ENCODE results near the gene ABCG4.
A peak's percentile ranks its signal among the peaks of the same experiment; 100 is the strongest.
"Not testable (repeated sequence)": the region's sequence is repeated elsewhere in the genome, so short reads cannot be mapped to it uniquely, and the experiment has no call there.

ABCG4 gene

DNA sequence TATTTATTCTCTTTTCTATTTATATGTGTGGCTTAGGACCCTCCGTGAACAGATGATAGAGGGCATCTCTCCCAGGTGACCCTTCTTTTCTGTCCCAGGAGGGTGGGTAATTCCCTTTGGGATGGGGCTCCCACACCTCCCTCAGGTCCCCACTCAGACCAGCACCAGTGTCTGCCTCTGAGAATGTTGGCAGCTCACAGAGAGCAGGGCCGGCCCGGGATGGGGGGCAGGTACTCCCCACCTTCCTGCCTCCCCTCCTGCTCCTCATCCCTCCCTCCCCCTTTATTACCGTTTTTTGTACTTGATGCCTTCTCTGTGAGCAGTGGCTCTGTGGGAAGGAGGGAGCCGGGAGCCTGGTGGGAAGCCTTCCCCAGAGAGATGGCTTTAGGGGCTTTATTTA, 32.3 kb upstream of the ABCG4 start:
- DNase-seq, result no peak

DNA sequence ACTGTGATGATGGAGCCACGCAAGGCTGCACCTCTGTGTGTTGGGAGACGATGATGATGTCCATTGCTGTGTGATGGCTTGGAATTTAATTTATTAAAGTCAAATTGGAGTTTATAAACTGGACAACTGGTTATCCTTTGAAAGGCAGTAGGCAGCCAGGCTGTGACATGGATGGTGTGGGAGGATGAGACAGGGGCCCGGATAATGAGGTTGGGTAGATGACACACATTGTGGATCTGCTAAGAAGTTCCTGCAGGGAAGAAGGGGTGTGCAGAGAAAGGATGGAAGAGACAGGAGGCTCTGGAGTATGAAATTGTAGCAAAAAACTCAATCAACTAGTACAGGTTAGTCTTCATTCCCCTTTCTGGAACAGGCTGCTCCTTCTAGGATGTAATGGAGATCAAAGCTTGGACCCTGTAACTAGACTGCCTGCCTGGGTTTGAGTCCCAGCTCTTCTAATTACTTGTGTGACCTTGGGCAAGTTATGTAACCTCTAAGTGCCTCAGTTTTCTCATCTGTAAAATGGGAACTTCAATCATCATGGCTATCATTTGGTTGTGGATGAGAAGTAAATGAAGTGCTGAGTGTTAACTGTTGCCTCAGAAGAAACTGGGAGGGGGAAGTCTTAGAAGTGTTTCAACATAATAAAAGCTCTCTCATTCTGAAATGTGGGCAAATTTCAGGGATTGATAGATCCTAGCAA, 31.7 kb upstream of the ABCG4 start:
- DNase-seq, result no peak

DNA sequence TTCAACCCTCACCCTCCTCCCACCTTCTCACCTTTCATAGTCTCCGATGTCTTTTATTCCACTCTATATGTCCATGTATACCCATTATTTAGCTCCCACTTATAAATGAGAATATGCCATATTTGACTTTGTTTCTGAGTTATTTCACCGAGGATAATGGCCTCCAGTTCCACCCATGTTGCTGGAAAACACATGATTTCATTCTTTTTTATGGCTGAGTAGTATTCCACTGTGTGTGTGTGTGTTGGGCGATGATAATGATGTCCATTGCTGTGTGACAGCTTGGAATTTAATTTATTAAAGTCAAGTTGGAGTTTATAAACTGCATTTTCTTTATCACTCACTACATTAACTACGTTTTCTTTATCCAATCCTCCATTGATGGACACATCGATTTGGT, 30.6 kb upstream of the ABCG4 start:
- no peak for DNase-seq

DNA sequence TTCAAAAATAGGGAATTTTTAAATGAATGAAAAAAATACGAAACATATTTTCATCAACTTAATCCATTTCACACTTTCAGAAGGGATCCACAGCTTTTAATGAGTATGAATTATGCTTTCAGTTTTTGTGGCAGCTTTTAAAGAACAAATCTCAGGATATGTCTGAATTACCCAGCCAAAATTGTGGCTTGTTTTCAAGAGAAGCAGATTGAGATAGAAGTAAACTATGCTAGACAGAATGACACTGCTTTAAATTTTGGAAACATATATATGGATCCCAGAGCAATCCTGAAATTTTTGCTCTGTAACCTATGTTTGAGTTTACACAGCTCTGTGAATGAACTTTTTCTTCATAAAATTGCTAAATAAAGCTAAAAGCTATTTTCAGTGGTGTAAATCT, 29.9 kb upstream of the ABCG4 start:
- DNase-seq, result no peak

DNA sequence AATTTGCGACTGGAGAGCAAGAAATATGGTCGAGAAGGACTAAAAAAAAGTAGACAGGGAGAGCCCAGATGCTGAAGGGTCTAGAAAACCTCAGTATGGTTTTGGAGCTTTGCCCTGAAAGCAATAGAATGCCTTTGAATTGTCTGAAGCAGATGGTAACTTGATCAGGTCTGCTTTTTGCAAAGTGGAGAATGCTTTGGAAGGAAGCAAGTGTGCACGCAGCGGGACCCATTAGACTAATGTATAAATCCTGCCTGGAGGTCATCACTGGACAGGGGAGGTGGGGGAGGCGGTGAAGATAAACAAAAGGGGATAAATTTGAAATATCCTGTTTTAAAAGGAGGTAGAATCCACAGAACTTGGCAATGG, 28.2 kb upstream of the ABCG4 start:
- DNase-seq, result no peak

DNA sequence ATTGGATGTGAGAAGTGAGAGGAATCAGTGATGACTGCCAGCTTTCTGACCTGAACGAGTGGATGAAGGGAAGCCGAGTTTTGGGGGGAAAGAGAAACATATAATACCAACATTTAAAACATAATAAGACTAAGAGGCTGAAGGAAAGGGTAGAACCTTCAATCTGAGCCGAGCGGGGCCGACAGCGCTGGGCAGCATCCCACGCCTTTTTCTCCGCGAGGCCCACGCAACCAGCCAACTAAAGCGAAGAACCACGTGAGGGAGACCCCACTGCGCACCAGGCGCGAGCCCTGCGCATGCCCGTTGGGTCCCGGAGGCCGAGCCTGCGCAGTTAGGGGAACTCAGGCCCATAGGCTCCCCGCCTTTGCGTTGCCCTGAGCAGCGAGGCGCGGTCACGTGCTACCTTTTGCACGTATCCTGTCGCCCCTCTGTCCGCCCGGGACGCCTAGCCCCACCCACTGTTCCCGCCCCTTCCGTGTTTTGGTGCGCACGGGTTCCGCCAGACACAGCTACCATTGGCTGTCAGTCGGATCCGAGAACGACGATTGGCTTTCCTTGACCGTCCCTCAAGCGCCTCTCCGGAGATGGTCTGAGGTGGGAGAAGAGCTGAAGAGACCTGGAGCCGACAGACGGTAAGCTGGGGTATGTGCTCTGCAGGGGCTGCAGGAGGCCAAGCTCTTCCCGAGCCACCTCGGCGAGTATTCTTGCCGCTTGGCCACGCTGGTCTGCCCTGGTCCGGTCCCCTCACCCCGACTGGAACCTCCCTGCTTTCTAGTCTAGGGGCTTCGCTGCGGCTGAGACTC, 27.6 kb upstream of the ABCG4 start, which contains the start of gene HINFP:
Gene HINFP, plus strand, starts transcription at position 573 of the 803 bp plus-strand sequence. CDS start 5,365 bp downstream, outside the sequence.
- DNase-seq, result peak; percentile 64

DNA sequence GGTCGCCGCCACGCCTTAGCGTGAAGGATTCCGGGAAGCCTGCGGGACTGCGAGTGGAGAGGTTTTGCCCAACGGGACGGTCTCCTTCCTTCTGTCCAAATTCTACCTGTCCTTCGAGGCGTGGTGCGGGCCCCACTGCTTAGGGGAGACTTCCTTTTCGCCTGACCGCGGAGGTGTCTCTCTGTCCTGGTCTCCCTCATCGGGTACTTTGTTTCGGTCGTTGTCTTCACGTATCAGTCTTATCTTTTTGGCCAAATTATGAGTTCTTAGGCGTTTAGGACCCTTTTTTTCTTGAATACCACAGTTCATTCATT, 27.1 kb upstream of the ABCG4 start:
- DNase-seq, result no peak

DNA sequence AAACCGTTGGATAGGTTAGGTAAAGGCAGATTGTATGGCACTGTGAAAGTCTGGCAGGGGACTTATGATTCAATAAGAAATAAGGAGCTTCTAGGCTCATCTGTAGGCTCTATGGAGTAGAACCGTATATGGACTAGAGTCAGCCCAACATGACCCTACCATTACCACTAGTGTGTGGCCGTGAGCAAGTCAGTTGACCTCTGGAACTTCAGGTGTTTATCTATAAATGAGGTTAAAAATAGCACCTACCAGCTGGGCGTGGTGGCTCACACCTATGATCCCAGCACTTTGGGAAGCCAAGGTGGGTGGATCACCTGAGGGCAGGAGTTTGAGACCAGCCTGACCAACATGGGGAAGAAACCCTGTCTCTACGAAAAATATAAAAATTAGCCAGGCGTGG, 23.0 kb upstream of the ABCG4 start:
- no peak for DNase-seq

DNA sequence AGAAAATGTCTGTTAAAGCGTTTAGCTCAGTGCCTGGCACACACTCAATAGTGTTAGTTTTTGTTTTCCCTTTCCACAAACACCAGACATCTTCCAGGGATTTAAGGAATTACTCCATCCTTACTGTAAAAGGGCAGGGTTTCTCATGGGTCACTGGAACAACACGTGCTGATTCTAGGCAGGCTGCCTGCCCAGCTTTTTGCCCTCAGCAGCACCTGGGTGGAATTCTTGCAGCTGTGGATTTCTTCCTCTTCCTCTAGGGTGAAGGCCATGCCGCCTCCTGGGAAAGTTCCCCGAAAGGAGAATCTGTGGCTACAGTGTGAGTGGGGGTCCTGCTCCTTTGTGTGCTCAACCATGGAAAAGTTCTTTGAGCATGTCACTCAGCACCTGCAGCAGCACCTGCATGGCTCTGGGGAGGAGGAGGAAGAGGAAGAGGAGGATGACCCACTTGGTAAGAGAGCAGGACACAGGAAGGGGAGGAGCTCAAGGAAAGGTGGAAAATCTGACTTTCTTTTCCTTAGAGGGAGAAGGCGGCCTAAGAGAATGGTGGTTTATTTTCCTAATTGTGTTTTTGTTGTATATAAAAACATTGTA, 22.1 kb upstream of the ABCG4 start:
- no peak for DNase-seq

DNA sequence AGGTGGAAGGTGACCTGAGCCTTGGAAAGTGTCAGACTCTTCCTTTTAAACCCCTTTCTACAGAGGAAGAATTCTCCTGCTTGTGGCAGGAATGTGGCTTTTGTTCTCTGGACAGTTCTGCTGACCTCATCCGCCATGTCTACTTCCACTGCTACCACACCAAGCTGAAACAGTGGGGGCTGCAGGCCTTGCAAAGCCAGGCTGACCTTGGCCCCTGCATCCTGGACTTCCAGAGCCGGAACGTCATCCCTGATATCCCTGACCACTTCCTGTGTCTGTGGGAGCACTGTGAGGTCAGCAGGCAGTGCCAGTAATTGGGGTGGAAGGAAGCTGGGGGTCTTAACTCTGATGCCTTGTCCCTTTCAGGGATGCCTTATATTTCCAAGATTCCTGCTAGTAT, 18.2 kb upstream of the ABCG4 start:
- no peak for DNase-seq

DNA sequence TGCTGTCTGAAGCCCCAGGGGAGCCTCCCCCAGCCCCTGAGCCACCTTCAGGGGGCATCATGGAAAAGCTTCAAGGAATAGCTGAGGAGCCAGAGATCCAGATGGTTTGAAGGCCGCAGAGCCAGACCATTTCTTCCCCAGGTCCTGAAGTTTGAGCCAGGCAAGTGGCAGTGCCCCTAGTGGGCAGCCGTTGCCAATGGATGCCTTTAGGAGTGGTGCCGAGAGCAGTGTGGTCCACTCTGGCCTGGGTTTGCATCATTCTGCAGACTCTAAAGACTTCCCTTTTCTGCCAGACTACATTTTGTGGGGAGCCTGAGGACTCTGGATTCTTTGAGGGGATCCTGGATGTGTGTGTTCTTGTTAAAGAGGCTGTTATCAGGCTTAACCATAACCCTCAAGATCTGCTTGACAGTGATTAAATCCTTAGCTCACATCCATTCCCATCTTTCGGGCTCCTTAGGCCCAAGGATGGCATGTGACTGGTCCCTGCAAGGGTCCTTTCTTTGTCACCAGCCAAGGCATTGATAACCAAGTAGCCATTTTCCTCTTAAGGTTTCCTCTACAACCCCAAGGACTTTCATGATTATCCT, 14.4 kb upstream of the ABCG4 start:
- DNase-seq, result no peak

DNA sequence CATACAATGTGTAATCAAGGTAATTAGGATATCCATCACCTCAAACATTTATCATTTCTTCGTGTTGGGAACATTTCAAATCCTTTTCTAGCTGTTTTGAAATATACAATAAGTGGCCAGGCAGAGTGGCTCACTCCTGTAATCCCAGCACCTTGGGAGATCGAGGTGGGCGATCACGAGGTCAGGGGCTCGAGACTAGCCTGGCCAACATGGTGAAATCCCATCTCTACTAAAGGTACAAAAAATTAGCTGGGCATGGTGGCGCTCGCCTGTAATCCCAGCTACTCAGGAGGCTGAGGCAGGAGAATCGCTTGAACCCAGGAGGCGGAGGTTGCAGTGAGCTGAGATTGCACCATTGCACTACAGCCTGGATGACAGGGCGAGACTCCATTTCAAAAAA, 9.6 kb upstream of the ABCG4 start:
- not testable (repeated sequence) for DNase-seq

DNA sequence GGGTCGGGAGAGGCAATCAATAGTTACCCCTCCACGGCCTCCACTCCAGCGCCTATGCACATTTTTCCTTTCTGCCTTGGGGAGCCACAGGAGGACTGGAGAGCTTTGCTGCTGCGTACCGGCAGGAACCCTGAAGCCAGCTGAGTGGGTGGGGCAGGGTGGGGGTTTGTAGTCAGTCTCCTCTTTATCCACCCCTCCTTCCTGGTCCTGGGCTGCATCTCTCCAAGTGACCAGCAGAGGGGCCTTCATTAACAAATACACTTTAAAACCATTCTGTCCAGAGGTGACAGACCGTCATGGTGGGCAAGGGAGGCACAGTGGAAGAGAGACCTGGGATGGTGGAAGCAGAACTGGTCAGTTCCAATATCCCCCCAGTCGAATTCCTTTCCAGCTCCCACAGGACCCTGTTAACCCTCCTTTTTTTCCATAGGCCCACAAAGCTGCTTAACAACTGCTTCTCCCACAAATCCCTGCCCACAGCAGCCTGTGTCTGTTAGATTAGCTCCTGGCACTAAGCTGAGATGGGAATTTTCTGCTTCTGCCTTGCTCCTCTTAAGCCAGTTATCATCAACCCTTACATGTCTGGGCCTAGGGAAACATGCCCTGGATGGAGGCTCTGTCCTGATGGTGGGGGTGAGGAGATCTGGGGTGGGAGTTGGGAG, 3.9 kb upstream of the ABCG4 start:
- no peak for DNase-seq

DNA sequence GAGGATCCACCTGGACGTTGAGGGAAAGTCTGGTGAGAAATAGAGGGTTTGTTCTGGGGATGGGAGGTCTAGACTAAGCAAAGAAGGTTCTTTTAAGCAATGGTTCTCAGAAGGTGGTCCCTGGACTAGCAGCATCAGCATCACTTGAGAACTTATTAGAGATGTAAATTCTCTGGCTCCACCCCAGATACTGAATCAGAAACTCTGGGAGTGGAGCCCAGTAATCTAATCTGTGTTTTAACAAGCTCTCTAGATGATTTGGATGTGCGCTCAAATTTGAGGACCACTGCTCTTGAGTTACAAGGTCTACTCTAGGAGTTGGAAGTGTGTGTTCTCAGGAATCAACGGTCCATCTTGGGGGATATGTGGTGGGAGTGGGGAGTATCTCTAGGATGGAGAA, 3.3 kb upstream of the ABCG4 start:
- DNase-seq, result no peak

DNA sequence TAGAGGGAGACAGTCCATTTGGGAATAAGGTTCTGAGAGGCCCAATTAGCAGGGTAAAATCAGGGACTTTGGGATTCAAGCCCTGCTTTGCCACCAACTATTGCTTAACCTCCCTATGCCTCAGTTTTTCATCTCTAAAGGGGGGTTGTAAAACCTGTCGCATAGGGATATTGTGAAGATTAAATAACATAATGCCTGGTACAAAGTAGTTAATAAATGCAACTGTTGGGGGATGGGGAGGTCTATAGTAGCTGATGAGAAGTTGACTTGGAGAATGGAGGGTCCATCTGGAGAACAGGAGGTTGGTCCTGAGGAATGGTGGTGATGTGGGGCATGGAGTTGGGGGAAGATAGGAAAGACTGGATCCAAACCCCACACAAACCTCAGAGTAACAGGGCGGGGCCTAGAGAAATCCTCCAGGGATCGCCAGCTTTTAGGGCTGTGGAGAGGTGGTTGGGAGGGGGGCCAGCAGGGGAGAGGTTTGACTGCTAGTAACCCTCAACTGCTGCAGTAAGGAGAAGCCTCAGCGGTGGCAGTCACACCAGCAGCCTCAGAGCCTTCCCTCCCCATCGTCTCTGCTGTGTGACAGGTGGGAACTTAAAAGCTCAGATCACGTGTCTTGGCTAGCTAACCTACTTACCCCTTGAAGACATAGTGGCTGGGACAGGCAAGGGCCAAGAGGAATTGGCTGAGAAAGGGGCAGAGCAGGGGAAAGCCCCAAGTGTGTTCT, 1.1 kb upstream of the ABCG4 start:
- DNase-seq, result no peak

DNA sequence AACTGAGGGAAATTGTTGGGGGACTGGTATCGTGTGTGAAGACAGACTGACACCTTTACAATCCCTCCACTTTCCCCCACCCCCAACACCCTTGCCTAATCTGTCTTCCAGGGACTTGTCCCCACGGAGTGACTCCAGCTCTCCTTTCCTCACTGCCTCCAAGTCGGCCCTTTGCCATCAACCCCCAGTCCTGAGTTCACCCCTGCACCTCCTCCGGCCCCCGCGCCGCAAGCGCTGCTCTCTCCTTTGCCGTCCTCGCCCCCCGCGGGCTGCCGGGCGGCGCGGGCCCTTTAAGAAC, 183 bp upstream of the ABCG4 start:
- no peak for DNase-seq

DNA sequence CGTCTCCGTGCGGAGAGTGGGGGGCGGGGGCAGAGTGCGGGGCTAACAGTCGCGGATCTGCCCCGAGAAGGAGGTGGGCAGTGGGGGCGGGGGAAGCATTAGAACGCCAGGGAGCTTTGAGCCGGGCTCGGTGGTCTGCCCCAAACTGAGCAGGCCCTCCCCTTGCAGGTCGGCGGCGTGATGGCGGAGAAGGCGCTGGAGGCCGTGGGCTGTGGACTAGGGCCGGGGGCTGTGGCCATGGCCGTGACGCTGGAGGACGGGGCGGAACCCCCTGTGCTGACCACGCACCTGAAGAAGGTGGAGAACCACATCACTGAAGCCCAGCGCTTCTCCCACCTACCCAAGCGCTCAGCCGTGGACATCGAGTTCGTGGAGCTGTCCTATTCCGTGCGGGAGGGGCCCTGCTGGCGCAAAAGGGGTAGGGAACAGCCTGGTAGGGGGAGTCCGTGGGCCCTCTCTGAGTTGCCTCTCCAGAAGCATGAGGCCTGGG, 979 bp downstream of the ABCG4 start:
- DNase-seq, result no peak

DNA sequence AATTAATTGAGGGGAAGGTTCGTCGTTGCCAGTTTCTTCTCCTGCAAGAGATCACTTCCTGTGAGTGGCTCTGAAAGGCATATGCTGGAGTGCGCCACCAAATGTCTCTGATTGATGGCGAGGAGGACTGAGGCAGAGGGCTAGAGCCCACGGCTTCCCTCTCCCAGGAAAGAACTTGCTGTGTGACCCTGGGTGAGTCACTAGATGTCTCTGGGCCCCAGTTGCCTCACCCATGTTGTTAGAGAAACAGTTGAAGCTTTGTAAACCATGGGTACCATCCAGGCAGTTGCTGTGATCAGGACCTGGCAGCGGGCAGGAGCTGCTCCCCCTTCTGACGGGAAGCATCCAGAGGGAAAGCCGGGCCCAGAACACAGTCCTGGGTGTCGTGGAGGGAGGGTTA, 3.2 kb downstream of the ABCG4 start:
- no peak for DNase-seq

DNA sequence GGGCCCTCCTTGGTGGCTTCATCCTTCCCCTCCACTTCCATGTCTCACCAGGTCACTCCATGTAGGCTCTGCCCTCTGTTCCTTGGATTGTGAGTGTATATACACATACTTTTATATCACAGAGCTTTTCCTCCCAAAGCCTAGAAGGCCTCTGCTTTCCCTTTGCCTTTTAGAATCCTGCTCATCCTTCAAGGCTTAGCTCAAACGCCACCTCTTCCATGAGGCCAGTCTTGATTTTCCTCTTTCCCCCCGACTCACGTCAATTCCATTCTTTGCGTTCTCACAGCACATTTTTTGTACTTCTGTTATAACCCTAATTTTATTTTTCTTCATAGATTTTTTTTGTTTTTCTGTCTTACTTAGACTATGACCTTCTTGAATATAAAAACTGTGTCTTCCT, 3.8 kb downstream of the ABCG4 start:
- DNase-seq, result no peak

DNA sequence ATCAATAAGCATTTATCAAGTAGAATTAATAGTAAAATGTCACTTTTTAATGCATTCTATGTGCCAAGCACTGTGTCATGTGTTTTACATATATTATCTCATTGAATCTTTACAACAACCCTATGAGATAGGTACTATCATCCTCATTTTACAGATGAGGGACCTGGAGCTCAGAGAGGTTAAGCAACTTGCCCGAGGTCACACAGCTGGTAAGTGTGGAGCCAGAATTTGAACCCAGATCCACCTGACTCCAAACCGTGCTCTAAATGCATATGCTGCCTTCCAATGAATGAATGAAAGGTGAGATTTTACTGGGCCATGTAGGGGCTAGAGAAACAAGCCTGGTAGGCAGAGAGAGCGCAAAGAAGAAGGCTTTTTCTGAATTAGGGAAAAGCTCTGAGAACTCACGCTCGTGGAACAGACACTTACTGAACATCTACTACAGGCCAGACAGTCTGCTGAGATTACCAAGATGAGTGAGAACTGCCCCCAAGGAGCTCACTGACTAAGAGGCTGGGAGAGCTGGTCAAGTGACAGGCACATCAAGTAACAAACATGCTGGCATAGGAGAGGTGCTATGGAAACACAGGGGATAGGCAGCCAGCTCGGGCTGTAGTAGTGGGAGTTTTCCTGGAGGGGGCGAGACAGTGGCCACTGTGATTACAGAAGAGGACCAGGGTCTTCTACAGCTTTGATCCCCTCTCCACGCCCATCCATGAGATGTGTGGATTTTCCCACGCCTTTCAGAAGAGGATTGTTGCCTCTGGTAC, 4.4 kb downstream of the ABCG4 start:
- no peak for DNase-seq

DNA sequence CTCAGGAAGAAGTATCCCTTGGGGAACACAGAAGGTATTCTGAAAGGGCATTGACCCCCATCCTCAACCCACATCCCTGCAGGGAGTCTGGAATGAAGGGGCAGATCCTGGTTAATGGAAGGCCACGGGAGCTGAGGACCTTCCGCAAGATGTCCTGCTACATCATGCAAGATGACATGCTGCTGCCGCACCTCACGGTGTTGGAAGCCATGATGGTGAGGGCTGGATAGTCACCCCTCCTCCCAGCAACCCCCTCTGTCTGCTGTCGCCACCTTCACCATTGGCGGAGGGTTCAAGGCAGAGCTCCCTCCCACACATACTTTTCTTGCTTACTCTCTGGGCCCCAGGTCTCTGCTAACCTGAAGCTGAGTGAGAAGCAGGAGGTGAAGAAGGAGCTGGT, 5.3 kb downstream of the ABCG4 start:
- no peak for DNase-seq
